MCF 10A (cell line): ENCODE results near the gene HLA-E. TPM values are rescaled to one million over a fixed set of nuclear protein-coding genes. Genes with fewer than 3 reads are reported as not detected.
"Not testable (repeated sequence)": the region's sequence is repeated elsewhere in the genome, so short reads cannot be mapped to it uniquely, and the experiment has no call there.

Experiments used
- BruUV-seq: library from RNA; stranded (reverse); fragments of 400-500 nt; replicated peaks from 2 replicates; lab custom pipeline; 2021; lab: Mats Ljungman, UMichigan
- CTCF ChIA-PET: fragments of 300-600 bp; sonication (Branson Sonifier 250); formaldehyde crosslinking; extraction: SDS; loops from one replicate; lab custom pipeline; 2021; ENCODE audit warnings: antibody characterized with exemption, inconsistent platforms; lab: Yijun Ruan, JAX
- POLR2A ChIA-PET: fragments of 300-600, 350-650 bp; sonication (Branson Sonifier 250); formaldehyde crosslinking; extraction: SDS; loops from one replicate; lab custom pipeline; 2020; ENCODE audit warnings: antibody characterized with exemption, inconsistent platforms; lab: Yijun Ruan, JAX
- DNase-seq: peaks from one replicate; pipeline ENCODE4 v3.0.0-alpha.2; 2018; ENCODE audit not compliant: unreplicated experiment
- H3K27ac Mint-ChIP-seq: one replicate; pipeline ENCODE4 v1.8.0; 2022; ENCODE audit warnings: mild to moderate bottlenecking, low read depth, mixed read lengths; ENCODE audit not compliant: unreplicated experiment
- H3K27me3 Mint-ChIP-seq: one replicate; pipeline ENCODE4 v1.8.0; 2022; ENCODE audit warnings: mixed read lengths; ENCODE audit not compliant: insufficient read depth, unreplicated experiment
- H3K36me3 Mint-ChIP-seq: one replicate; pipeline ENCODE4 v1.8.0; 2022; ENCODE audit warnings: mild to moderate bottlenecking, moderate library complexity, mixed read lengths; ENCODE audit not compliant: insufficient read depth, unreplicated experiment
- H3K4me1 Mint-ChIP-seq: one replicate; pipeline ENCODE4 v1.8.0; 2022; ENCODE audit warnings: mixed read lengths; ENCODE audit not compliant: insufficient read depth, unreplicated experiment
- H3K4me3 Mint-ChIP-seq: one replicate; pipeline ENCODE4 v1.8.0; 2022; ENCODE audit warnings: mild to moderate bottlenecking, moderate library complexity, mixed read lengths; ENCODE audit not compliant: unreplicated experiment
- H3K9me3 Mint-ChIP-seq: one replicate; pipeline ENCODE4 v1.8.0; 2022; ENCODE audit warnings: mixed read lengths; ENCODE audit not compliant: unreplicated experiment
- CTCF ChIP-seq: fragments of 200-600 bp; IDR thresholded peaks from one replicate; pipeline ENCODE4 v1.8.0; 2022; ENCODE audit warnings: antibody characterized with exemption, mild to moderate bottlenecking; ENCODE audit not compliant: unreplicated experiment
- intact Hi-C: fragments of 100-400 bp; cut with micrococcal nuclease; formaldehyde crosslinking; loops from 2 replicates; pipeline ENCODE4 v1.14.1; 2022
- total RNA-seq: library from RNA; stranded (reverse); gene quantifications from 2 replicates; pipeline ENCODE4 v1.2.3, GENCODE V29; 2022

HLA-E gene
- total RNA-seq, 1 experiment from 2014 or later: 83.6 TPM

GRCh38 chr6:30483677-30484279 is 5.5 kb upstream of the HLA-E start:
- ChIA-PET CTCF (interaction anchor here (0.5 to 9.3 kb wide), 29 partner anchors 10 to 1680 kb away, joined by 3 to 229 read pairs (median 5); no protein-coding TSS in a partner anchor), POLR2A (interaction anchor here (0.7 to 3.4 kb wide), 9 partner anchors 29 to 130 kb away, joined by 3 to 12 read pairs (median 3); no protein-coding TSS in a partner anchor)
- no TSS peak for BruUV-seq
- H3K36me3 Mint-ChIP-seq: no peaks in the 10 kb centered on the region
- peaks cover 43% of the 10 kb centered on the region for H3K27me3 Mint-ChIP-seq
- intact Hi-C loops: loop anchor here (1.0 to 5.0 kb wide), 6 partner anchors 49 to 604 kb away; partner anchors contain the start of gene TUBB
- DNase-seq: peak; percentile 75
- TF ChIP-seq CTCF: peak; percentile 70
- H3K27ac Mint-ChIP-seq: no peak overlapping the region
- H3K4me1 Mint-ChIP-seq: peaks cover 3% of the 10 kb centered on the region
- no peak overlapping the region for H3K4me3 Mint-ChIP-seq
- H3K9me3 Mint-ChIP-seq: no peaks in the 10 kb centered on the region

GRCh38 chr6:30485236-30485635 is 4.1 kb upstream of the HLA-E start:
- H3K36me3 Mint-ChIP-seq: peaks cover 12% of the 10 kb centered on the region
- H3K4me3 Mint-ChIP-seq: no peak overlapping the region
- peaks cover 28% of the 10 kb centered on the region for H3K27me3 Mint-ChIP-seq
- no peak overlapping the region for H3K27ac Mint-ChIP-seq
- no peak for TF ChIP-seq CTCF
- intact Hi-C loops: no loop called here
- no TSS peak for BruUV-seq
- ChIA-PET CTCF (interaction anchor here (0.6 to 9.3 kb wide), 9 partner anchors 18 to 287 kb away, joined by 3 to 229 read pairs (median 4); no protein-coding TSS in a partner anchor), POLR2A (interaction anchor here (0.8 to 2.1 kb wide), 5 partner anchors 11 to 115 kb away, joined by 3 to 7 read pairs (median 5); no protein-coding TSS in a partner anchor)
- no peak for DNase-seq
- H3K9me3 Mint-ChIP-seq: no peaks in the 10 kb centered on the region
- peaks cover 6% of the 10 kb centered on the region for H3K4me1 Mint-ChIP-seq

- H3K27ac Mint-ChIP-seq: no peak overlapping the region
- POLR2A ChIA-PET: interaction anchor here (0.7 to 1.6 kb wide), 4 partner anchors 32 to 69 kb away, joined by 3 to 4 read pairs (median 3); partner anchors contain the start of genes GNL1 and PRR3
- TF ChIP-seq CTCF: no peak
Observed at GRCh38 chr6:30487926-30488325, 1.4 kb upstream of the HLA-E start.

GRCh38 chr6:30488697-30489080 is 620 bp upstream of the HLA-E start:
- CTCF ChIA-PET: interaction anchor here (0.7 kb wide), 1 partner anchor 822 kb away, joined by 3 read pairs; no protein-coding TSS in a partner anchor
- BruUV-seq: not testable (repeated sequence)
- H3K36me3 Mint-ChIP-seq: peaks cover 47% of the 10 kb centered on the region

More at GRCh38 chr6:30487926-30488325, 1.4 kb upstream of the HLA-E start:
- H3K36me3 Mint-ChIP-seq: peaks cover 39% of the 10 kb centered on the region
- no peak for DNase-seq
- peaks cover 4% of the 10 kb centered on the region for H3K4me1 Mint-ChIP-seq
- intact Hi-C loops: no loop called here
- H3K9me3 Mint-ChIP-seq: no peaks in the 10 kb centered on the region
- H3K27me3 Mint-ChIP-seq: peaks cover 7% of the 10 kb centered on the region
- no peak overlapping the region for H3K4me3 Mint-ChIP-seq
- CTCF ChIA-PET: interaction anchor here (0.7 to 9.3 kb wide), 3 partner anchors 57 to 823 kb away, joined by 3 to 229 read pairs (median 3); no protein-coding TSS in a partner anchor
- BruUV-seq: no TSS peak

More at GRCh38 chr6:30488697-30489080, 620 bp upstream of the HLA-E start:
- not testable (repeated sequence) for H3K27me3 Mint-ChIP-seq, H3K9me3 Mint-ChIP-seq, DNase-seq, H3K4me1 Mint-ChIP-seq
- POLR2A ChIA-PET: interaction anchor here (0.7 to 1.1 kb wide), 2 partner anchors 33 to 68 kb away, joined by 3 read pairs; partner anchors contain the start of genes GNL1 and PRR3
- intact Hi-C loops: loop anchor here (1.0 kb wide), 1 partner anchor 44 kb away; no protein-coding TSS in a partner anchor
- H3K27ac Mint-ChIP-seq: peak overlapping the region; percentile 97
- peak overlapping the region; percentile 88 for H3K4me3 Mint-ChIP-seq
